GM18517 (cell line): ENCODE data around the gene SHANK2.

Source experiments
- ATAC-seq: cut with Tn5 transposase; IDR thresholded peaks from one replicate; pipeline ENCODE4 v1.9.1; 2021; ENCODE audit warnings: mild to moderate bottlenecking, moderate library complexity; ENCODE audit not compliant: unreplicated experiment

Gene SHANK2

GRCh38 chr11:71269603-71270511, 17.5 kb upstream of the SHANK2 start:
- ATAC-seq, result no peak

- no peak for ATAC-seq
Observed at GRCh38 chr11:71268706-71269321, 16.4 kb upstream of the SHANK2 start.

DNA sequence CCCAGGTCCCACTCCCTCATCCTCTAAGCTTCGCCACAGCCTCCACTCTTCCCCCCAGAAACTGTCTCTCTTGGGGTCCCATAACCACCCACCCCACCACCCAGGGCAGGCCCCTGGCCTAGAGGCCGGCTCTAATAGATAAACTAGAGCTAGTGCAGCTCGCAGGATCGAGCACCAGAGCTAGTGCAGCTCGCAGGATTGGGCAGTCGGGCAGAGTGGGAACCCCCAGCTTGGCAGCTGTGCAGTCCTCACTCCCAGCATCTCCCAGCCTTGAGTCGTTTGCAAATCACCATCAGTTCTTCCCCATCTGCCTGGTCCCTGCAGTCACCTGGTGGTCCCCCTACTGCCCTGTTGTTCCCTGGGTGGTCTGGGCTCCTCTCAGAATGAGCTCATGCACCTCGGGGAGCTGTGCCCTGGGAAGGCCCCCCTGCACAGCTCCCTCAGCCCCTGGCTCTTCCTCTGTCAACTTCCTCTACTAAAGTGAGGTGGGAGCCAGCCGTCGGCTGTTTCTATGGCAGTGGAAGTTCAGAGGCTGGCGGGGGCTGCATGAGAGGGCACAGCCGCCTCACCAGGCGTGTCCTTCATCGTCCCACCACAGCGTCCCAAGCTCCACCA, 15.5 kb upstream of the SHANK2 start:
- ATAC-seq, result no peak

GRCh38 chr11:71266114-71266833, 13.9 kb upstream of the SHANK2 start:
- ATAC-seq, result no peak

DNA sequence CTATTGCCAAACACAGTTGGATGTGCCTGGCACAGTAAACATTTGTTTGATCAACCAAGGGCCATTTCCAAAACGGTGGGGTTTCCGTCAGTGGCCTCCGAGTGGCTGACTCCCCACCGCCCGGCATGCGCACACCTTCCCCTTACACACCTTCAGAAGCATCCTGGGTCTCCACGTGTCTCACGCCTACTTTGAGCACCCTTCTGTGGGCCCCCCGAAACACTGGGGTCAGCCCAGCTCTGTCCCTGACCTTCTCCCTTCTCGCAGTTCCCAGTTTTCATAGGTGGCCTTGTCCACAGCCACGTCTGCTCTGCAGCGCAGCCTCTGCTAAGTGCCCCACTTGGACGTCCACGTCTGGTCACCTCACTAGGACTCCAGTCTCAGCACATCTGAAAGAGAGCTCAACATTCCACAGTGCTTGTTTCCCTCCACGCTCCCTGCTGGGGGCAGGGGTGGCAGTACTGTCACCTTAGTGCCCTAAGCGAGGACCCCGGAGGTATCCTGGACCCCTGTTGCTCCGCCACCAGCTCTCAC, 13.2 kb upstream of the SHANK2 start:
- ATAC-seq, result no peak

DNA sequence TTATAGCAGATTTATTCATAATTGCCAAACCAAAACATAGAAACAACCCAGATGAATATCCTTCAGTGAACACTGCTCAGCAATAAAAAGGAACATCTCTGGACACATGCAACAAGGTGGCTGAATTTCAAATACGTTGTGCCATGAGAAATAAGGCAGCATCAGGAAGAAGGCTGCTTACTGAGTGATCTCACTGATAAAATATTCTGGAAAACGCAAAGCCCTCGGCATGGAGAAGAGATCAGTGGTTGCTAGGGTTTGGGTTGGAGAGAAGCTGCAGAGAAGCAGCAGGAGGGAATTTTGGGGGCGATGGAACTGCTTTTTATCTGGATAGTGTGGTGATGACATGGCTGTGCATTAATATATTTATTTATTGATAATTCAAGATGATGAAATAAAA, 11.0 kb upstream of the SHANK2 start:
- ATAC-seq, result no peak

GRCh38 chr11:71255800-71256479, 3.6 kb upstream of the SHANK2 start:
- ATAC-seq, result no peak

DNA sequence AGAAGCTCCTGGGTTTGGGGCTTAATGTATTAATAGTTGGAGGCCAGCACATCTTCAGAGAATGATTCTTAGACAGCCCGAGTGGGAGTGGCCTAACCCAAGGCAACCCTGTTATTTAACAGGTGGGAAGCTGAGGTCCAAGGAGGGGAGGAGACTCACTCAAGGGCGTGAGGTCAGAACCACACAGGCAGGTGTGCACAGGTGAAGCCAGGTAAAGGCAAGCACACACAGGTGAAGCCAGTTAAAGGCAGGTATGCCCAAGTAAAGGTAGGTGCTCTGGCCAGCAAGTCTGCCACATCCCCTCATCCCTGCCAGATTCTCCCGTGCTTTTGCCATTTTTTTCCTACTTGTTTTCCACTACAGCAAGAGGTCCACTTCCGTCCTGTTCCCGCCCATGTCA, 2.9 kb upstream of the SHANK2 start:
- ATAC-seq, result no peak

DNA sequence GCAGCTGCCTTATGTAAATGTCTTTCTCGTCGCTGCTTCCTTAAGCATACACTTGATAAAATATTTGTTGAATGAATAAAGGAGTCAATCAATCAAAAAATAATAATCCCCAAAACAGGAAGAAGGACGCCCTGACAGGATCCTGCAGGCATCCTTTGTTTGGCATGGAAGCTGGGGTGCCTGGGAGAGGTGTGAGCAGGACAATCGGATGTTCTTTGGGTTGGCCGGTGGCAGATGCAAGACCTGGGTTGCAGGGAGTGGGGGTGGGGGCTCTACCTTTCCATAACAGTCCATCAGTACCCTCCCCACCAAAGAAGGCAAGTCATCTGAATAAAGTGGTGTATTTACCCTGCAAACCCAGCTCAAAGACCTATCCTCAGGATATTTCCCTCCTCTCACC, 1.4 kb upstream of the SHANK2 start:
- no peak for ATAC-seq

- ATAC-seq, result no peak
Observed at GRCh38 chr11:71252770-71253730, 673 bp upstream of the SHANK2 start.

DNA sequence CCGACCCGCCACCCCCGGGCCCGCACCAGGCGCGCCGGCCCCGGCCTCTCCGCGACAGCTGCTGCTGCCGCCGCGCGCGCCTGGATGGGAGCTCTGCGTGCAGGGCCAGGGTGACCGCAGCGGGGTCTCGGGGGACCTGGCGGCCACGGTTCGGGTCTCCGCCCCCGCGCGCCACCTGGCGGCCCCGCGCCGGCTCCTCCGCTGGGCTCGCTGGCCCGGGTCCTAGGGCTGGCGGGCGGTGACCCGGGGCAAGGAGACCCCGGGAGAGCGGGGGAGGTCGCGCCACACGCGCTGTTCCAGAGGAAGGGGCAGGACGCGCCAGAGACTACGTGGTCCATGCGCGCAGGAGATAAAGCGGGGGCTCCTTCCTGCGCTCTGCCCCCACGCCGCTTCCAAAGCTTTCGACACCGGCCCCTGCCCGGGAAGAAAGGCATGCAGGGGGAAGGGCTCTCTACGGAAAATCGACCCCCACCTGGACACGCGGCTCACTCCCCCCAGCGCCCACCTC, 562 bp downstream of the SHANK2 start:
- no peak for ATAC-seq

DNA sequence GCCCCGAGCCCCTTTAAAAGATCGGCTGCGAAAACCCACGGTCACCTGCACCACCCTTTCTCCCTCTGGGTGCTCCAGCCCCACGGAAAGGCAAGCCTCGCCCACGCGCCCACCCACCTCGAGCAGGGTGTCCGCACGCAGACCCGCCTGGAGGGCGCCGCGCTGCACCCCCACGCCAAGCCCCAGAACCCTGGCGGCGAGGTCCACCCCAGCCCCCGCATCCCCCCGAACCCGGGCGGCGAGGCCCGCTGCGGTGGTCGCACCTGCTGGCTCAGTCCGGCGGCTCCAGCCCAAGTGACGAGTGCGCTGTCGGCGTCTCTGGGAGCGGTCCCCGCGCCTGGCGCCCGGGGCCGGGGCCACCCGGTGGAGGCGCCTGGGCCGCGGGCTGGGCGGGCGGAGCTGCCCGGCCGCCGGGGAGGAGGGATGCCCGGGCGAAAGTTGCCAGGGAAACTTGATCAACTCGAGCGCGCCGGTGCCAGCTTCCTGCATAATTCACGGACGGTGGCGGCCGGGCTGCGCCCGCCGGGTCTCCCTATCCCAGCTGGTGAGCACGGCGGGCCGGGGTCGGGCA, 1.1 kb downstream of the SHANK2 start:
- no peak for ATAC-seq

- ATAC-seq, result no peak
Observed at GRCh38 chr11:71250523-71251150, 1.7 kb downstream of the SHANK2 start.

DNA sequence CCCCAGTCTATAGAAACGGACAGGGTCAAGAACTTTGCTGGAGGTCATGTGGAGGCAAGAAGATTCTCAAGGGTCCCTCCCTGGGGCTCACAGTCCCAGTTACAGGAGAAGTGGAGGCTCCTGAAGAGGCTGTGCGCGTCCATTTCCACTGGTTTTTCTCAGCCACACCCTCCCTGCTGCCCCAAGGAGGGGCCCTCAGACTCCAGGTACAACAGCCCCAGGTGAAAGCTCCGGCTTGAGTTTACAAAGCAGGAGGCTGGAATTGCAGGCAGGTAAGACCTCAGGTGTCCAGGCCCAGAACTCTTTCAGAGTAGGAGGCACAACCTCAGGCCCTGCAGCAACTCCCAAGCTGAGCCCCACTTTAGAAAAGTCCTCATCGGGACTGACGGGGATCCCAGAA, 3.1 kb downstream of the SHANK2 start:
- ATAC-seq, result no peak

DNA sequence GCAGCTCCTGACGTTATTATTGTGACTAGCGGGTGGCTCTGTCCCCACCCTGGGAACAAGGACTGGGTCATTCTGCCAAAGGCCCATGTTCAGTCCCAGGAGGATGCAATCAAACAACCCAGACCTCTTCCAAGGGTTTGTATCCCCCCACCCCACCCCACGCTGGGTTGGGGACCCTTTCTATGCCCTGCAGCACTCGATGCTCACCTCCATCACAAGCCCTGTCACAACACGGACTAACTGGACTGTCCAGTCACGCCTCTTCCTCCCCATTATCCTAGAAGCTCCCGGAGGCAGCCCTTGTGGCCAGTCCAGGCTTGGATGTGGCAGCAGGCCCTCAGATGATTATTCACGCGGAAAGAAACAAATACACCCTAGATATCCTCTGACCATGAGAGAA, 3.7 kb downstream of the SHANK2 start:
- no peak for ATAC-seq

DNA sequence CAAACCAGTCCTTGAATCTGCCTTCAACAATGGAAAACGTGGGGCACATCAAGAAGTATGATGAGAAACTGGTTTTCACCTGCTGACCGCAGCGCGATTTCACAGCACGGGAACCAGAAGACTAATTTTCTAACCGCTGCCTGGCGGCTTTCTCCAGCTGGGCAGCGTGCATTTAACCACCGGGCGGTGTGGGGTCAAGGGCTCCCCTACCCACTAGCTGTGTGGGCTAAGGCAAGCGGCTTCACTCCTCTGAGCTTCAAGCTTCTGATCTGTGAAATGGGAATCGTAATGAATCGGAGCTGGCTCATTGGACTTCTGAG, 4.2 kb downstream of the SHANK2 start:
- ATAC-seq, result no peak

- no peak for ATAC-seq
Observed at GRCh38 chr11:71247551-71248250, 4.7 kb downstream of the SHANK2 start.

- no peak for ATAC-seq
Observed at GRCh38 chr11:71246559-71246958, 5.8 kb downstream of the SHANK2 start.
